Activated CD4-positive, alpha-beta T cell treated with anti-CD3 and anti-CD28 coated beads for 1 hour (primary cell): ENCODE results near the gene PLD1.

ENCODE experiments used
- DNase-seq: peaks from one replicate; pipeline ENCODE4 v3.0.0-alpha.2; 2020

Gene PLD1

GRCh38 chr3:171556148-171556547 lies 254.1 kb downstream of the PLD1 start:
- DNase-seq = no peak

GRCh38 chr3:171553086-171553485 lies 257.2 kb downstream of the PLD1 start:
- no peak for DNase-seq

DNA sequence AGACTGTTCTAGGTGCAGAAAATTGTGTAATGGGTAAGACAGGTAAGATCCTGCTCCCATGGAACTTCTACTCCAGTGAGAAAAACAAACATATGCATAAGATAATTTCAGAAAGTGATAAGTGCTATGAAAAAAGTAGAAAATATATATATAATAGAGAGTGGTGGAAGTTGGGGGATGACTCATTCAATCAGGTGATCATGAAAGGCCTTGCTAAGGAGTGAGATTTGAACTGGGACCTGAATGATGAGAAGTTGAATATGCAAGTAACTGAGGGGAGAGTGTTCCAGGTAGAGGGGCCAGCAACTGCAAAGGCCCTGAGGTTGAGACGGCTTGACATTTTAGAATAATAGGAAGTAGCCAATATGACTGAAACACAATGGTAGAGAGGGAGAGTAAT lies 257.8 kb downstream of the PLD1 start:
- DNase-seq = no peak

DNA sequence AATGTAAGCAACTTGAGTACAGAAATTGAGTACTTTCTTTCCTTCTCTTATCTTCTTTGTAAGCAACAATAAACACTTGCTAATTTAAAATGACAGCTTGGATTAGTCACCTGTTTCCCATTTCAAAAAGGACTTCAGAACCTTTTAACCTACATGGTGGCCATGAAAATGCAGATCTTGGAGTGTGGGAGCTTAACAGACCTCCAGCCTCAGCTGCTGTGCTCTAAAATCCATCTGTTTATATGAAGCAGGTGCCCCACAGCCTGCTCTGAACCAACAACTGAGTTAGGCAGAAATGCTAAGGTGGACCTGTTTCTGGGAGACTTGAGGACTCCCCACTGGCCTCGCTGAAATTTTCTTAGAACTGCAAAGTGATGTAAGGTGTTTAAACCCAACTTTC lies 259.0 kb downstream of the PLD1 start:
- no peak for DNase-seq
